ENCODE data around the gene CELF2. TPM values are rescaled to one million over a fixed set of nuclear protein-coding genes. Genes with fewer than 3 reads are reported as not detected.

CELF2 gene
- total RNA-seq, 4 donors from 2014 or later = 30.0 to 56.6 (median 43.3) TPM

GRCh38 chr10:11224792-11225416 is 207.2 kb downstream of the CELF2 start:
- TF ChIP-seq CTCF (IDR thresholded peaks at IDR 0.05 in 4 of 5, conservative IDR thresholded peaks at IDR 0.05 in 1 of 5) = no peak
- no peak for TF ChIP-seq POLR2A (IDR thresholded peaks at IDR 0.05)
- in situ Hi-C loops (cut with MboI; ENCODE audit: low sequenced_read_pairs in 4 of 4) = no loop called here
- intact Hi-C loops (cut with DNase I; ENCODE audit: low total_unique reads) = no loop called here
- DNase-seq (no peak), ATAC-seq (no peak)
- no peak overlapping the region for H3K4me3 ChIP-seq
- no peaks in the 10 kb centered on the region for H3K4me1 ChIP-seq
- no peaks in the 10 kb centered on the region for H3K36me3 ChIP-seq
- H3K27me3 ChIP-seq = no peaks in the 10 kb centered on the region
- H3K9me3 ChIP-seq = no peaks in the 10 kb centered on the region
- H3K27ac ChIP-seq = no peak overlapping the region

- Histone ChIP-seq H3K4me1 (no peaks in the 10 kb centered on the region), H3K36me3 (no peaks in the 10 kb centered on the region), H3K4me3 (no peak overlapping the region), H3K27ac (no peak overlapping the region), H3K27me3 (no peaks in the 10 kb centered on the region), H3K9me3 (no peaks in the 10 kb centered on the region)
- DNase-seq (no peak), ATAC-seq (no peak)
- in situ Hi-C loops (cut with MboI; ENCODE audit: low sequenced_read_pairs in 4 of 4) (no loop called here), intact Hi-C loops (cut with DNase I; ENCODE audit: low total_unique reads) (no loop called here)
- no peak for TF ChIP-seq CTCF (IDR thresholded peaks at IDR 0.05 in 4 of 5, conservative IDR thresholded peaks at IDR 0.05 in 1 of 5)
- no peak for TF ChIP-seq POLR2A (IDR thresholded peaks at IDR 0.05)
These were observed 208.3 kb downstream of the CELF2 start for GRCh38 chr10:11225935-11226334.

GRCh38 chr10:11227103-11227502 is 209.4 kb downstream of the CELF2 start:
- intact Hi-C loops (cut with DNase I; ENCODE audit: low total_unique reads) = no loop called here
- H3K4me1 ChIP-seq = no peaks in the 10 kb centered on the region
- H3K27ac ChIP-seq = no peak overlapping the region
- DNase-seq (no peak), ATAC-seq (no peak)
- no peaks in the 10 kb centered on the region for H3K9me3 ChIP-seq
- H3K27me3 ChIP-seq = no peaks in the 10 kb centered on the region
- TF ChIP-seq POLR2A (IDR thresholded peaks at IDR 0.05) = no peak
- TF ChIP-seq CTCF (IDR thresholded peaks at IDR 0.05 in 4 of 5, conservative IDR thresholded peaks at IDR 0.05 in 1 of 5) = no peak
- H3K4me3 ChIP-seq = no peak overlapping the region
- in situ Hi-C loops (cut with MboI; ENCODE audit: low sequenced_read_pairs in 4 of 4) = no loop called here
- H3K36me3 ChIP-seq = no peaks in the 10 kb centered on the region

GRCh38 chr10:11229893-11230292 is 212.2 kb downstream of the CELF2 start:
- TF ChIP-seq POLR2A (IDR thresholded peaks at IDR 0.05) = no peak
- TF ChIP-seq CTCF (IDR thresholded peaks at IDR 0.05 in 4 of 5, conservative IDR thresholded peaks at IDR 0.05 in 1 of 5) = no peak
- H3K27ac ChIP-seq = no peak overlapping the region
- H3K36me3 ChIP-seq = no peaks in the 10 kb centered on the region
- H3K4me3 ChIP-seq = no peak overlapping the region
- no peaks in the 10 kb centered on the region for H3K27me3 ChIP-seq
- DNase-seq = no peak
- no peaks in the 10 kb centered on the region for H3K4me1 ChIP-seq
- in situ Hi-C loops (cut with MboI; ENCODE audit: low sequenced_read_pairs in 4 of 4) (no loop called here), intact Hi-C loops (cut with DNase I; ENCODE audit: low total_unique reads) (no loop called here)
- ATAC-seq = no peak
- H3K9me3 ChIP-seq = no peaks in the 10 kb centered on the region
